Left lung (tissue), 10 donors: ENCODE data around the gene PYY. TPM values are rescaled to one million over a fixed set of nuclear protein-coding genes. Genes with fewer than 3 reads are reported as not detected.

Experiments
- ATAC-seq: fragments of 200-7000 bp; cut with Tn5 transposase; one replicate; pipeline ENCODE4 v1.9.1; 2020; ENCODE audit warnings: moderate library complexity
- DNase-seq, 4 donors: peaks; one replicate each; pipeline ENCODE4 v3.0.0-alpha.2; 2013 to 2020
- H3K27ac ChIP-seq, 2 donors: fragments of 200-600 bp; sonication (generic) in 1 of 2; one replicate each; pipeline versions ENCODE4 v1.5.0 to v1.8.0; 2020 to 2021
- H3K27me3 ChIP-seq, 2 donors: fragments of 200-600 bp; sonication (generic) in 1 of 2; one replicate each; pipeline versions ENCODE4 v1.5.0 to v1.8.0; 2020 to 2021
- H3K36me3 ChIP-seq, 2 donors: fragments of 200-600 bp; sonication (generic) in 1 of 2; one replicate each; pipeline versions ENCODE4 v1.5.0 to v1.8.0; 2020 to 2021
- H3K4me1 ChIP-seq, 2 donors: fragments of 200-600 bp; one replicate each; pipeline ENCODE4 v1.8.0; 2021
- H3K4me3 ChIP-seq, 2 donors: fragments of 200-600 bp; sonication (generic) in 1 of 2; one replicate each; pipeline versions ENCODE4 v1.5.0 to v1.8.0; 2020 to 2021; ENCODE audit warnings: mild to moderate bottlenecking in 1 of 2
- H3K9me3 ChIP-seq, 2 donors: fragments of 200-600 bp; sonication (generic) in 1 of 2; one replicate each; pipeline versions ENCODE4 v1.5.0 to v1.8.0; 2020 to 2021
- CTCF ChIP-seq, 2 donors: fragments of 200-600 bp; sonication (generic) in 1 of 2; IDR thresholded peaks; one replicate each; pipeline versions ENCODE4 v1.5.0 to v1.8.0; 2021; ENCODE audit warnings: antibody characterized with exemption in 2 of 2
- intact Hi-C, 2 donors: fragments of 100-400 bp; cut with DNase I; formaldehyde crosslinking; loops; one replicate each; pipeline versions ENCODE4 v1.11.2 to v1.14.2; 2022
- polyA plus RNA-seq, 6 donors: library from polyadenylated mRNA; unstranded; fragments of 120-200 nt; gene quantifications; one replicate each; pipeline ENCODE4 v1.2.1, GENCODE V29; 2013; ENCODE audit not compliant: insufficient read length in 6 of 6
- total RNA-seq, 2 donors: library from RNA; stranded (reverse); fragmentation: NEBNext Ultra II Directional; extraction: Animal tissue kit (Norgen Biotek cat#: 25700); gene quantifications; one replicate each; pipeline ENCODE4 v1.2.1, GENCODE V29; 2021
- donor health status: DM: no; HTN: yes; CAD: no.
- donor health status: DM: no; HTN: no; CAD: no.

Gene PYY
- total and polyA plus RNA-seq, 8 donors, result 0.21 to 0.68 (median 0.43) TPM; not detected in 4

GRCh38 chr17:43979671-43980070, 25.9 kb upstream of the PYY start:
- Histone ChIP-seq H3K27me3 (peaks cover 21 to 76% of the 10 kb centered on the region in 2 donors), H3K9me3 (no peaks in the 10 kb centered on the region), H3K4me3 (no peak overlapping the region), H3K36me3 (no peaks in the 10 kb centered on the region), H3K4me1 (peaks cover 0 to 12% of the 10 kb centered on the region in 2 donors), H3K27ac (no peak overlapping the region)
- no peak for ATAC-seq
- intact Hi-C loops, result no loop called here
- no peak for TF ChIP-seq CTCF (IDR thresholded peaks at IDR 0.05)
- no peak for DNase-seq

GRCh38 chr17:43979011-43979410, 25.3 kb upstream of the PYY start:
- no peak for ATAC-seq
- Histone ChIP-seq H3K27ac (no peak overlapping the region), H3K36me3 (no peaks in the 10 kb centered on the region), H3K27me3 (peaks cover 15 to 76% of the 10 kb centered on the region in 2 donors), H3K4me3 (no peak overlapping the region), H3K4me1 (peaks cover 0 to 8% of the 10 kb centered on the region in 2 donors), H3K9me3 (no peaks in the 10 kb centered on the region)
- no peak for TF ChIP-seq CTCF (IDR thresholded peaks at IDR 0.05)
- intact Hi-C loops, result no loop called here
- DNase-seq, result no peak

DNA sequence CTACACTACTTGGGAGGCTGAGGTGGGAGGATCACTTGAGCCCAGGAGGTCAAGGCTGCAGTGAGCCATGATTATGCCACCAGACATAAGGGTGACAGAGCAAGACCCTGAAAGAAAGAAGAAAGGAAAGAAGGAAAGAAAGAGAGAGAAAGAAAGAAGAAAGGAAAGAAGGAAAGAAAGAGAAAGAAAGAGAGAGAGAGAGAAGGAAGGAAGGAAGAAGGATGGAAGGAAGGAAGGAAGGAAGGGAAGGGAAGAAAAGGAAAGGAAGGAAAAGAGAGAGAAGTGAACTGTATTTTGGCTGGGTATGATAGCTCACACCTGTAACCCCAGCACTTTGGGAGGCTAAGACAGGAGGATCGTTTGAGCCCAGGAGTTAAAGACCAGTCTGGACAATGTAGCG, 24.3 kb upstream of the PYY start:
- intact Hi-C loops, result no loop called here
- Histone ChIP-seq H3K4me1 (no peaks in the 10 kb centered on the region), H3K4me3 (no peak overlapping the region), H3K27ac (no peak overlapping the region), H3K27me3 (peaks cover 6 to 68% of the 10 kb centered on the region in 2 donors), H3K36me3 (no peaks in the 10 kb centered on the region), H3K9me3 (no peaks in the 10 kb centered on the region)
- ATAC-seq, result no peak
- no peak for DNase-seq
- no peak for TF ChIP-seq CTCF (IDR thresholded peaks at IDR 0.05)

GRCh38 chr17:43976963-43977837, 23.5 kb upstream of the PYY start:
- no peak for DNase-seq
- no peaks in the 10 kb centered on the region for H3K9me3 ChIP-seq
- no peak for ATAC-seq
- H3K4me3 ChIP-seq, result no peak overlapping the region
- no peaks in the 10 kb centered on the region for H3K36me3 ChIP-seq
- H3K27ac ChIP-seq, result no peak overlapping the region
- H3K27me3 ChIP-seq, result peaks cover 0 to 59% of the 10 kb centered on the region in 2 donors
- no peak for TF ChIP-seq CTCF (IDR thresholded peaks at IDR 0.05)
- H3K4me1 ChIP-seq, result no peaks in the 10 kb centered on the region
- intact Hi-C loops, result no loop called here

DNA sequence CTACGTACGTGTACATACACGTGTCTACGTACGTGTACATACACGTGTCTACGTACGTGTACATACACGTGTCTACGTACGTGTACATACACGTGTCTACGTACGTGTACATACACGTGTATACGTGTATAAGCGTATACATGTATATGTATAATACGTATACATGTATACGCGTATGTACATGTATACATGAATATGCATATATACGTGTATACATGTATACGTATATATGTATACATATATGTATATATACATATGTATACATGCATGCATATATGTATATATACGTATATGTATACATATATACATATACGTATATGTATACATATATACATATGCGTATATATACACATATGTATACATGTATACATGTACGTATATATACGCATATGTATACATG, 22.2 kb upstream of the PYY start:
- intact Hi-C loops, result no loop called here
- no peaks in the 10 kb centered on the region for H3K9me3 ChIP-seq

More for the DNA sequence above, 22.2 kb upstream of the PYY start:
- no peak for TF ChIP-seq CTCF (IDR thresholded peaks at IDR 0.05)
- ATAC-seq (no peak), DNase-seq (no peak)
- H3K4me1 ChIP-seq, result no peaks in the 10 kb centered on the region
- peaks cover 0 to 46% of the 10 kb centered on the region in 2 donors for H3K27me3 ChIP-seq
- no peak overlapping the region for H3K4me3 ChIP-seq
- H3K27ac ChIP-seq, result no peak overlapping the region
- no peaks in the 10 kb centered on the region for H3K36me3 ChIP-seq
